ENCODE measurements around the gene MYZAP. TPM values are rescaled to one million over a fixed set of nuclear protein-coding genes. Genes with fewer than 3 reads are reported as not detected.

MYZAP gene
- total and polyA plus RNA-seq, 7 donors: 2.0 to 24.8 (median 3.6) TPM

- intact Hi-C loops (cut with DNase I): no loop called here
- Histone ChIP-seq H3K27ac (no peak overlapping the region), H3K4me1 (no peaks in the 10 kb centered on the region), H3K4me3 (no peak overlapping the region), H3K36me3 (ENCODE audit: insufficient read depth in 1 of 2, low read depth in 1 of 2) (no peaks in the 10 kb centered on the region), H3K9me3 (no peaks in the 10 kb centered on the region), H3K27me3 (ENCODE audit: insufficient read depth in 3 of 3, low read length in 2 of 3) (no peaks in the 10 kb centered on the region)
- DNase-seq (no peak), ATAC-seq (no peak)
- 94 to 99% (median 96%) methylated on average over 1 of the region's 1 CpG for WGBS, 3 donors
- TF ChIP-seq, protein P1, sequence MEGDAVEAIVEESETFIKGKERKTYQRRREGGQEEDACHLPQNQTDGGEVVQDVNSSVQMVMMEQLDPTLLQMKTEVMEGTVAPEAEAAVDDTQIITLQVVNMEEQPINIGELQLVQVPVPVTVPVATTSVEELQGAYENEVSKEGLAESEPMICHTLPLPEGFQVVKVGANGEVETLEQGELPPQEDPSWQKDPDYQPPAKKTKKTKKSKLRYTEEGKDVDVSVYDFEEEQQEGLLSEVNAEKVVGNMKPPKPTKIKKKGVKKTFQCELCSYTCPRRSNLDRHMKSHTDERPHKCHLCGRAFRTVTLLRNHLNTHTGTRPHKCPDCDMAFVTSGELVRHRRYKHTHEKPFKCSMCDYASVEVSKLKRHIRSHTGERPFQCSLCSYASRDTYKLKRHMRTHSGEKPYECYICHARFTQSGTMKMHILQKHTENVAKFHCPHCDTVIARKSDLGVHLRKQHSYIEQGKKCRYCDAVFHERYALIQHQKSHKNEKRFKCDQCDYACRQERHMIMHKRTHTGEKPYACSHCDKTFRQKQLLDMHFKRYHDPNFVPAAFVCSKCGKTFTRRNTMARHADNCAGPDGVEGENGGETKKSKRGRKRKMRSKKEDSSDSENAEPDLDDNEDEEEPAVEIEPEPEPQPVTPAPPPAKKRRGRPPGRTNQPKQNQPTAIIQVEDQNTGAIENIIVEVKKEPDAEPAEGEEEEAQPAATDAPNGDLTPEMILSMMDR (IDR thresholded peaks at IDR 0.05): no peak
Observed at GRCh38 chr15:57681011-57681410, 89.3 kb downstream of the MYZAP start.

GRCh38 chr15:57683481-57683880, 91.8 kb downstream of the MYZAP start:
- WGBS, 3 donors: 51 to 74% (median 63%) methylated on average over 1 of the region's 1 CpG
- no peaks in the 10 kb centered on the region for H3K9me3 ChIP-seq

DNA sequence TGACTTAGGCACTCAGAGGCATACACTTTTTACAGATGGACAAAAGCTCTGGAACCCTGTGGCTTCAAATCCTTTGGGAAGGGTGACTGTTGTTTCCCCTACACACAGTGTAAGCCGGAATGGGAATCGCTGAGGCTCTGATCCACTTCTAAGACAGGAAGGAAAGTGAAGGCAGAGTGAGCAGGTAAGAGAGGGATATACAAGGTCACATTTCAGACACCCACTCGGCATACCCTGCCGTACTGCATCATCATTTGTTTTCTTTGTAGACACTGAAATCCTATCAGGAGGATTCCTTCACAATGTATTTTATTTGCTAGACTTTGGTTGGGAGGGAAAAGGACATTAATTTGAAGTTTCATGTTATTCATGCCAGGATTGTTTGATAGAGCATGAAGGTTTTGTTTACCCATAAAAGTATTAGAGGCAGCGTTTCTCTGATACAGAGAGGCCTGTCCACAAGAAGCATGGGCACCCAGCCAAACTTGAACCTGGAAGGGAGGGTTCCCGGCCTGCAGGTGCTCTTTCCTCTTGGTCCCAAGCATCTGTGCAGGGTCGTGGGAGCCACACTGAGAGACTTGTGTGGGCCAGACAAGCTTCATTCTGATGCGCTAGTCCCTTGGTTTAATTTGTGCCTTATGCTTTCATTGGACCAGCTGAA, 92.9 kb downstream of the MYZAP start:
- H3K27ac ChIP-seq: no peak overlapping the region
- no peaks in the 10 kb centered on the region for H3K4me1 ChIP-seq
- no peaks in the 10 kb centered on the region for H3K9me3 ChIP-seq
- H3K36me3 ChIP-seq (ENCODE audit: insufficient read depth in 1 of 2, low read depth in 1 of 2): no peaks in the 10 kb centered on the region
- H3K27me3 ChIP-seq (ENCODE audit: insufficient read depth in 3 of 3, low read length in 2 of 3): no peaks in the 10 kb centered on the region
- TF ChIP-seq, protein P1 (IDR thresholded peaks at IDR 0.05): no peak
- H3K4me3 ChIP-seq: no peak overlapping the region
- no peak for DNase-seq
- 69 to 76% (median 73%) methylated on average over 8 of the region's 8 CpGs for WGBS, 3 donors
- ATAC-seq: no peak
- intact Hi-C loops (cut with DNase I): no loop called here

More at GRCh38 chr15:57683481-57683880, 91.8 kb downstream of the MYZAP start:
- TF ChIP-seq, protein P1 (IDR thresholded peaks at IDR 0.05): no peak
- Histone ChIP-seq H3K4me3 (no peak overlapping the region), H3K27ac (no peak overlapping the region), H3K27me3 (ENCODE audit: insufficient read depth in 3 of 3, low read length in 2 of 3) (no peaks in the 10 kb centered on the region), H3K36me3 (ENCODE audit: insufficient read depth in 1 of 2, low read depth in 1 of 2) (no peaks in the 10 kb centered on the region), H3K4me1 (no peaks in the 10 kb centered on the region)
- intact Hi-C loops (cut with DNase I): no loop called here
- no peak for DNase-seq
- no peak for ATAC-seq

- ATAC-seq (no peak), DNase-seq (no peak)
- no peaks in the 10 kb centered on the region for H3K4me1 ChIP-seq
- no peaks in the 10 kb centered on the region for H3K27me3 ChIP-seq (ENCODE audit: insufficient read depth in 3 of 3, low read length in 2 of 3)
- no peaks in the 10 kb centered on the region for H3K36me3 ChIP-seq (ENCODE audit: insufficient read depth in 1 of 2, low read depth in 1 of 2)
- H3K27ac ChIP-seq: no peak overlapping the region
- TF ChIP-seq, protein P1 (IDR thresholded peaks at IDR 0.05): no peak
- WGBS, 3 donors: 54 to 70% (median 64%) methylated on average over 7 of the region's 7 CpGs
- intact Hi-C loops (cut with DNase I): no loop called here
- no peak overlapping the region for H3K4me3 ChIP-seq
- H3K9me3 ChIP-seq: no peaks in the 10 kb centered on the region
Observed at GRCh38 chr15:57685306-57686095, 93.8 kb downstream of the MYZAP start.
